ENCODE results near the gene CLEC2L.

CLEC2L gene

GRCh38 chr7:139523199-139523941 lies at the start of gene CLEC2L:
CLEC2L (plus strand) TSS chr7:139523685; CDS start chr7:139523928, 243 bp downstream.
- DNase-seq: no peak

GRCh38 chr7:139476139-139476538 lies 47.3 kb upstream of the CLEC2L start:
- DNase-seq: no peak

GRCh38 chr7:139476891-139477290 lies 46.6 kb upstream of the CLEC2L start:
- DNase-seq: no peak

GRCh38 chr7:139479620-139480019 lies 43.9 kb upstream of the CLEC2L start:
- no peak for DNase-seq

- DNase-seq: no peak
Measured at GRCh38 chr7:139481364-139481763, 42.1 kb upstream of the CLEC2L start.

GRCh38 chr7:139482122-139482521 lies 41.4 kb upstream of the CLEC2L start:
- no peak for DNase-seq

GRCh38 chr7:139482662-139483466 lies 40.6 kb upstream of the CLEC2L start:
- no peak for DNase-seq

GRCh38 chr7:139487366-139488080 lies 36.0 kb upstream of the CLEC2L start:
- DNase-seq: no peak

- no peak for DNase-seq
Measured at GRCh38 chr7:139488810-139489209, 34.7 kb upstream of the CLEC2L start.

- peak; percentile 53 for DNase-seq
Measured at GRCh38 chr7:139490130-139490529, 33.4 kb upstream of the CLEC2L start.

- DNase-seq: no peak
Measured at GRCh38 chr7:139492293-139492692, 31.2 kb upstream of the CLEC2L start.

GRCh38 chr7:139494835-139495579 lies 28.5 kb upstream of the CLEC2L start:
- DNase-seq: no peak

GRCh38 chr7:139495580-139496125 lies 27.8 kb upstream of the CLEC2L start:
- no peak for DNase-seq

GRCh38 chr7:139496528-139496927 lies 27.0 kb upstream of the CLEC2L start:
- no peak for DNase-seq

- DNase-seq: no peak
Measured at GRCh38 chr7:139500770-139501138, 22.7 kb upstream of the CLEC2L start.

GRCh38 chr7:139502226-139502625 lies 21.3 kb upstream of the CLEC2L start:
- DNase-seq: no peak

GRCh38 chr7:139505563-139505962 lies 17.9 kb upstream of the CLEC2L start:
- DNase-seq: no peak

- DNase-seq: no peak
Measured at GRCh38 chr7:139509535-139509934, 13.9 kb upstream of the CLEC2L start.

GRCh38 chr7:139511315-139511714 lies 12.2 kb upstream of the CLEC2L start:
- DNase-seq: no peak

GRCh38 chr7:139515266-139515665 lies 8.2 kb upstream of the CLEC2L start:
- DNase-seq: no peak

GRCh38 chr7:139521439-139521838 lies 2.0 kb upstream of the CLEC2L start:
- DNase-seq: no peak

GRCh38 chr7:139522830-139523198 lies 671 bp upstream of the CLEC2L start:
- no peak for DNase-seq
